Fibroblast of mammary gland (primary cell): ENCODE data around the gene DNAJC6.

ENCODE experiments used
- DNase-seq: peaks from one replicate; pipeline ENCODE4 v3.0.0-alpha.2; 2010; ENCODE audit warnings: low read depth
- H3K4me3 ChIP-seq: 2 replicates; pipeline ENCODE4 v1.5.1; 2011; ENCODE audit warnings: low read depth, mild to moderate bottlenecking, low read length, moderate library complexity; ENCODE audit not compliant: control insufficient read depth
- TF ChIP-seq, protein P1 (sequence below): conservative IDR thresholded peaks from 2 replicates; pipeline ENCODE4 v1.5.1; 2011; ENCODE audit warnings: low read depth, low read length, inconsistent platforms; ENCODE audit not compliant: control insufficient read depth, insufficient read depth

The DNAJC6 gene

DNA sequence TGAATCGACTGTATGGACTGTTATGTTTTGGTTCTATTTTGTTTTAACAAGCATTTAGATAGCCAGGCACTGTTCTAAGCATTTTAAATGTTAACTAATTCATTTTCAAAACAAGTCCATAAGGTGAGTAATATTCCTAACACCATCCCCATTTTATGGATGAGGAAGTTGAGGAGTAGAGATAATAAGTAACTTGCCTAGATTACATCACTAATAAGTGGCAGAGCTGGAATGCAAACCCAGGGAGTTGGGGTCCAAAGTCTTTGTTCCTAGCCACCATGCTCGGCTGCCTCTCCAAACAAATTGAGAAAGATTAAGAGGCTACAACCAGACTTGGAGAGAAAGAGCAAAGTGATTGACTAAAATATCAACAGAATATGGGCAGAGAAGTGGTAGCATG, 98.5 kb downstream of the DNAJC6 start:
- no peak for DNase-seq
- TF ChIP-seq, protein P1, sequence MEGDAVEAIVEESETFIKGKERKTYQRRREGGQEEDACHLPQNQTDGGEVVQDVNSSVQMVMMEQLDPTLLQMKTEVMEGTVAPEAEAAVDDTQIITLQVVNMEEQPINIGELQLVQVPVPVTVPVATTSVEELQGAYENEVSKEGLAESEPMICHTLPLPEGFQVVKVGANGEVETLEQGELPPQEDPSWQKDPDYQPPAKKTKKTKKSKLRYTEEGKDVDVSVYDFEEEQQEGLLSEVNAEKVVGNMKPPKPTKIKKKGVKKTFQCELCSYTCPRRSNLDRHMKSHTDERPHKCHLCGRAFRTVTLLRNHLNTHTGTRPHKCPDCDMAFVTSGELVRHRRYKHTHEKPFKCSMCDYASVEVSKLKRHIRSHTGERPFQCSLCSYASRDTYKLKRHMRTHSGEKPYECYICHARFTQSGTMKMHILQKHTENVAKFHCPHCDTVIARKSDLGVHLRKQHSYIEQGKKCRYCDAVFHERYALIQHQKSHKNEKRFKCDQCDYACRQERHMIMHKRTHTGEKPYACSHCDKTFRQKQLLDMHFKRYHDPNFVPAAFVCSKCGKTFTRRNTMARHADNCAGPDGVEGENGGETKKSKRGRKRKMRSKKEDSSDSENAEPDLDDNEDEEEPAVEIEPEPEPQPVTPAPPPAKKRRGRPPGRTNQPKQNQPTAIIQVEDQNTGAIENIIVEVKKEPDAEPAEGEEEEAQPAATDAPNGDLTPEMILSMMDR: no peak
- H3K4me3 ChIP-seq: no peak overlapping the region

DNA sequence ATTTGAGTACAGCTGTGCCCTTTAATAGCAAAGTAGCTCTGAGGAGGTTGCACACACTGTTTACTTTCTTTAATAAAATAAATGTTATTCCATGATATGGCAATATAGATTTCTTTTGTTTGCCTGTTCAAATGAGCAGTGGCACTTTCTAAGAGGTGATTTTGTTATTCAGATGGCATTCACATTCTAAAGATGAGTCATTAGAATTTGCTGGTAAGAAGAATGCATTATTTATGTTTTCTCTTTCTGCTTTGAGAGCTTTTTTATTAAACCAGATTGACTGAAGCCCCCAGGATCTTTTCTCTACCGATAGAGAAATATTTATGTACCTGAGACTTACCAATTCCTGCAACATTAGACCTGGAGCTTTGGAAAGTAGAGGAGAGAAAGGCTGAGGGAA, 100.0 kb downstream of the DNAJC6 start:
- DNase-seq: no peak
- no peak overlapping the region for H3K4me3 ChIP-seq
- TF ChIP-seq, protein P1: no peak

DNA sequence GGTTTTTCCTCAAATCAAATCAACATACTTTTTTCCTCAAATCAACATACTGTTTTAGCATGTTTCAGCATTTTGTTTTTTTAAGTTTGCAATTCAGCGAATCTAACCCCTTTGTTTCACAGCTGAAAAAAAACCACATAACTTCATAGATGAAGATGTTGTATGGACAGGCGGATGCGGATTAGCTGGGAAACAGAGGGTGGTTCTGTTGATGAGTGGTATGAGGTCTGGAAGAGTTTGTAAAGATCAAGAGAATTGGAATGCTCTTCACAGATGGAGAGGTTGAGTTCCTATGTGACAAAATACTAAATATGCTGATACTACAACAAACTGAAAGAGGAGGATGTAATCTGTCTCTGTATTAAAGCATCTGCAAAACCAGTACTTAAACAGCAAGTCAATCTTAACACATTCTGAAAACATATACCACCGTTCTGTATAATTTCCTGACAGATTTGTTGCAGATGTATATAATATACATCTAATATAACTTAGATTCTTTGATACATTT, 100.5 kb downstream of the DNAJC6 start:
- TF ChIP-seq, protein P1: no peak
- H3K4me3 ChIP-seq: no peak overlapping the region
- no peak for DNase-seq

DNA sequence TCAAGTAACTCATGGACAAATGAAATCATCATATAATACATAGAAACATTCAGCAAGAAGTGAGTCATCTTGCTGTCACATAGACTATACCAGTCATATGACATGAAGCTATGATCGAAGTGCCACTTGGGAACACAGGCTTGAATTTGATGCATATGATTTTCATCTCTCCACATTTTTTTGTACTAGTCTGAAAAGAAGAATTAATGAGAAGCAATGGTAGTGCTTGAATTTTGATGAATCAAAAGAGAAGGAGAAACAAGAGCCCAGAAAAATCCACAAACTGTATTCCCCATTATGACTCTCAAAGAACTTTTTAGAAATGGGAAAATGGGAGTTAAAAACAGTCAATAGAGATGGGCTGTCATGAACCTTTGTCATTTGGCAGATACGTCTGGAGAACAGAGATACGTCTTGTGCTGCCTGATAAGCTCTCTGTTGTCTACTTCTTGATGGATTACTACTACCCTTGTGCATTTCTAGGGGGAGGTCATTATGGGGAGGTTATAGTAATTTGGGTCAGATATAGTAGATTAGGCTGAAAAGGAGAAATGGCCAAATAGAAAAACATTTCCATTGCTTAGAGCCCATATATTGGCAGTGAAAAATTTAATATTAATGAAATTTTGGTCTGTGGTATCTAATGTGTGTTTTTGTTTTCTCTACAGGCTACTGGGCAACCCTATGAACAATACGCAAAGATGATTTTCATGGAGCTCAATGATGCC, 103.1 kb downstream of the DNAJC6 start:
- H3K4me3 ChIP-seq: no peak overlapping the region
- TF ChIP-seq, protein P1: no peak
- no peak for DNase-seq

DNA sequence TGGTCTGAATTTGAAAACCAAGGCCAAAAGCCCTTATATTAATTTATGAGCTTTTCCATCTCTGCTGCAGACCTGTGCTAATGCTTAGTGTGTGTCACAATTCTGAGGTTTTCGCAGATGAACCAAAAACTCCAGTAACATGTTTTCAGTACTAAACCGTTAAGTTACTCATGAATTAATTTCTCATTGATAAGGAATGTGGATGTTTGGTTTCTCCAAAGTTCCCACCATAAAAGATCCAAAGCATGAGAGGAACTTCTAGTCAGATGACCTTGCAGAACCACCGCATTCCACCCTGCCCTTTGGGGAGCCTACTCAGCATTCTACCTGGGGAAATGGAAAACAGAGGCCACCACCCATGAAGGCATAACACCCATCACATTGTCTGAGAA, 103.6 kb downstream of the DNAJC6 start:
- peak; percentile 70 for DNase-seq
- TF ChIP-seq, protein P1: no peak
- H3K4me3 ChIP-seq: no peak overlapping the region

DNA sequence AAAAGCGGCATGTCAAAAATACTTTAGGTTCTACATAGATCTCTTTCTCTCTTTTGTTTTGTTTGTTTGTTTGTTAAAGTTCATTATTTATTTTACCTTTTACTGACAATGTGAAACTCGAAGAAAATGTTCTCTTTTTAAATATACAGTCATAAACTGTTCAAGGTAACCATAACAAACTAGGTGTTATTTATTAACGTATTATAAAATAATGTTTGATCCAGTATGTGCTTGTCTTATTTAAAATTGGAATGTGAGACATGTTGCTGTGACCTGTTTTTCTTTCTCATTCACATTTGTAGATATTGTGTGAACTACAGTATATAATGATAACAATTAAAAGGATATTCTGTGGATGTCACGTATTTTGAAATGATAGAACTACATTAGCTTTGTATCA, 105.2 kb downstream of the DNAJC6 start:
- H3K4me3 ChIP-seq: no peak overlapping the region
- no peak for DNase-seq
- TF ChIP-seq, protein P1: no peak
